Measurements from ENCODE around the gene AP3B1. TPM values are rescaled to one million over a fixed set of nuclear protein-coding genes. Genes with fewer than 3 reads are reported as not detected.

The AP3B1 gene
- total RNA-seq: 10 to 100 TPM; 31.2 to 42.1 (median 36.2) TPM

- H3K36me3 ChIP-seq: no peaks in the 10 kb centered on the region
- H3K9me3 ChIP-seq: no peaks in the 10 kb centered on the region
- intact Hi-C loops (cut with DNase I): loop anchor here (1.0 kb wide), 1 partner anchor 66 kb away; the partner anchor contains the start of gene SCAMP1
- H3K27ac ChIP-seq (replicated peaks in 1 of 4): peak within 1 kb of the TSS; percentile 86 to 92 (median 90)
- no peaks in the 10 kb centered on the region for H3K27me3 ChIP-seq
- H3K4me1 ChIP-seq: peaks cover 16 to 41% (median 31%) of the 10 kb centered on the region in 4 donors
- peak; percentile 99 for DNase-seq (ENCODE audit: extremely low spot score)
- under 1% methylated on average over 33 of the region's 53 CpGs for WGBS
- H3K4me3 ChIP-seq: peak within 1 kb of the TSS; percentile 79 to 95 (median 90)
- TF ChIP-seq POLR2A (IDR thresholded peaks at IDR 0.05; ENCODE audit: low read depth): peak; percentile 86
- TF ChIP-seq EP300 (IDR thresholded peaks at IDR 0.05): no peak
- TF ChIP-seq POLR2AphosphoS5 (IDR thresholded peaks at IDR 0.05): peak; percentile 97 to 98
Measured at GRCh38 chr5:78294248-78295034, at the start of gene AP3B1. AP3B1 (minus strand) TSS chr5:78294698; CDS start chr5:78294579, 119 bp downstream.

GRCh38 chr5:78341440-78341839, 46.9 kb upstream of the AP3B1 start:
- Histone ChIP-seq H3K9me3 (peaks cover 0 to 13% (median 10%) of the 10 kb centered on the region in 4 donors), H3K36me3 (no peaks in the 10 kb centered on the region), H3K4me1 (peaks cover 0 to 7% (median 4%) of the 10 kb centered on the region in 4 donors), H3K27me3 (no peaks in the 10 kb centered on the region), H3K27ac (replicated peaks in 1 of 4) (no peak overlapping the region), H3K4me3 (no peak overlapping the region)
- WGBS: 73% methylated on average over 3 of the region's 3 CpGs
- intact Hi-C loops (cut with DNase I): no loop called here
- TF ChIP-seq POLR2A (IDR thresholded peaks at IDR 0.05; ENCODE audit: low read depth) (no peak), POLR2AphosphoS5 (IDR thresholded peaks at IDR 0.05) (no peak), EP300 (IDR thresholded peaks at IDR 0.05) (no peak)
- TF ChIP-seq, protein P1, sequence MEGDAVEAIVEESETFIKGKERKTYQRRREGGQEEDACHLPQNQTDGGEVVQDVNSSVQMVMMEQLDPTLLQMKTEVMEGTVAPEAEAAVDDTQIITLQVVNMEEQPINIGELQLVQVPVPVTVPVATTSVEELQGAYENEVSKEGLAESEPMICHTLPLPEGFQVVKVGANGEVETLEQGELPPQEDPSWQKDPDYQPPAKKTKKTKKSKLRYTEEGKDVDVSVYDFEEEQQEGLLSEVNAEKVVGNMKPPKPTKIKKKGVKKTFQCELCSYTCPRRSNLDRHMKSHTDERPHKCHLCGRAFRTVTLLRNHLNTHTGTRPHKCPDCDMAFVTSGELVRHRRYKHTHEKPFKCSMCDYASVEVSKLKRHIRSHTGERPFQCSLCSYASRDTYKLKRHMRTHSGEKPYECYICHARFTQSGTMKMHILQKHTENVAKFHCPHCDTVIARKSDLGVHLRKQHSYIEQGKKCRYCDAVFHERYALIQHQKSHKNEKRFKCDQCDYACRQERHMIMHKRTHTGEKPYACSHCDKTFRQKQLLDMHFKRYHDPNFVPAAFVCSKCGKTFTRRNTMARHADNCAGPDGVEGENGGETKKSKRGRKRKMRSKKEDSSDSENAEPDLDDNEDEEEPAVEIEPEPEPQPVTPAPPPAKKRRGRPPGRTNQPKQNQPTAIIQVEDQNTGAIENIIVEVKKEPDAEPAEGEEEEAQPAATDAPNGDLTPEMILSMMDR (IDR thresholded peaks at IDR 0.05): no peak
- DNase-seq (ENCODE audit: extremely low spot score): no peak

DNA sequence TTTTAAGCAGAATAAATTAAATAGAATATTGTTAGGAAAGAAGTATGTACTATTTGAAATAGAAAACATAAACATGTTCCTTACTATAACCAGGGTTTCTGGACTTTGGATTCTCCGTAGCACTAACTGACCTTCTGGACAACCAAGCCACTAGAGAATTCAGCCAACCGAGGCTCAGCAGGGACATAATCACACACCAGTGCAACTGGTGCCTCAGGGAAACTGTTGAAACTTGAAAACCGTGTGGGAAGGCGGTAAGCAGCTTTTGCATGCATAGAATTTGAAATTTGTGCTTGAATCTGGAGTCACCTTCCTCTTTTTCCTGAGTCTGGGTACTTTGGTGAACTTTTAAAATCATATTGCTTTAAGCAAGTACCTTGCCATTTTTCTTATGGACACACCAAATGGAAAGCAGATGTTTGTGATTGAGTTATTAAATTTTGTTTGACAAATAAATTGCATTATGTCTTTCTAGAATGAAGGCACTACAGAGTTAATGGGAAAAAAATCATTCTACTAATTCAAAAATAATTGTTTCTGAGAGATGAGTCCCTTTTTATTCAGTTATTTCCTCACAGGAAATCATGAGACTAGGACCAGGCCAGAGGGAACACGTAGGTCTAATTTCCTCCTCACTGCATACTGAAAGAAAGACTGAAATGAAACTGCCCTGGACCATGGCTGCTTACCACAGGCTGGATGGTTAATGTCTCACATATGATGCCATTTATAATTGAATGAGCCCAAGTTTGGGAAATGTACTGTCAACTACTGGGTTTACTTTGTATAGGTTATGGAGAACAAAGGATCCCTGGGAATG, 45.3 kb upstream of the AP3B1 start:
- no peak for DNase-seq (ENCODE audit: extremely low spot score)
- intact Hi-C loops (cut with DNase I): no loop called here
- 83% methylated on average over 5 of the region's 5 CpGs for WGBS
- H3K27ac ChIP-seq (replicated peaks in 1 of 4): no peak overlapping the region
- H3K36me3 ChIP-seq: no peaks in the 10 kb centered on the region
- H3K27me3 ChIP-seq: no peaks in the 10 kb centered on the region
- H3K9me3 ChIP-seq: peaks cover 0 to 13% (median 10%) of the 10 kb centered on the region in 4 donors
- no peak for TF ChIP-seq POLR2A (IDR thresholded peaks at IDR 0.05; ENCODE audit: low read depth)
- no peak for TF ChIP-seq POLR2AphosphoS5 (IDR thresholded peaks at IDR 0.05)
- no peak for TF ChIP-seq EP300 (IDR thresholded peaks at IDR 0.05)
- TF ChIP-seq, protein P1 (IDR thresholded peaks at IDR 0.05): no peak
- H3K4me1 ChIP-seq: no peaks in the 10 kb centered on the region
- H3K4me3 ChIP-seq: no peak overlapping the region

DNA sequence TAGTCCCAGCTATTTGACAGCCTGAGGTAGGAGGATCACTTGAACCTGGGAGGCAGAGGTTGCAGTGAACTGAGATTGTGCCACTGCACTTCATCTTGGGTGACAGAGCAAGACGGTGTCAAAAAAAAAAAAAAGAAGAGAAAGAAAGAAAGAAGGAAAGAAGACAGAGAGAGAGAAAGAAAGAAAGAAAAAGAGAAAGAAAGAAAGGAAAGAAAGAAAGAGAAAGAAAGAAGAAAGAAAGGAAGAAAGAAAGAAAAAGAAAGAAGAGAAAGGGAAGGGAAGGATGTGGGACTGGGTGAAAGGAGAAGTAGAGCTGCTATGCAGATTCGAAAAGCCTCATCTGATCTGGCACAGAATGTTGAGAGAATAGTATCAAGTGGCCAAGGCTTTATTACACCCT, 42.2 kb upstream of the AP3B1 start:
- WGBS: 92% methylated on average over 2 of the region's 2 CpGs
- Histone ChIP-seq H3K4me3 (no peak overlapping the region), H3K36me3 (no peaks in the 10 kb centered on the region), H3K9me3 (peaks cover 0 to 13% (median 10%) of the 10 kb centered on the region in 4 donors), H3K4me1 (no peaks in the 10 kb centered on the region), H3K27ac (replicated peaks in 1 of 4) (no peak overlapping the region), H3K27me3 (no peaks in the 10 kb centered on the region)
- TF ChIP-seq, protein P1 (IDR thresholded peaks at IDR 0.05): no peak
- TF ChIP-seq POLR2AphosphoS5 (IDR thresholded peaks at IDR 0.05) (no peak), EP300 (IDR thresholded peaks at IDR 0.05) (no peak), POLR2A (IDR thresholded peaks at IDR 0.05; ENCODE audit: low read depth) (no peak)
- DNase-seq (ENCODE audit: extremely low spot score): no peak
- intact Hi-C loops (cut with DNase I): no loop called here

DNA sequence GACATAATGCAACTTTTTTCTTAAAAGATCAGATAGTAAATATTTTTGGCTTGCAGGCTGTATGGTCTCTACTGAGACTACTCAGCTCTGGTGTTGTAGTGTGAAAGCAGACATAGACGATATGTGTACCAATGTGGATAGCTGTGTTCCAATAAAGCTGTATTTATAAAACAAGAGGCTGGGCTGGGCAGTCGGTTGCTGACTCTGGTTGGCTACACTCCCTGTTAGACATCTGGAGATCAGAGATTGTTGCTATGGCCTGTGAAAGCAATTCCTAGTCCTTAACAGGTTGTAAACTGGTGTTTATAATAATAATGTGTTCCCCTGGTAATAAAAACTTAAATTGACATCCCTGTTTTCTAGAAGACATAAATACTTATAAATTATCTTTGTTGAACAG, 41.5 kb upstream of the AP3B1 start:
- no peak overlapping the region for H3K4me3 ChIP-seq
- peaks cover 0 to 13% (median 10%) of the 10 kb centered on the region in 4 donors for H3K9me3 ChIP-seq
- intact Hi-C loops (cut with DNase I): no loop called here
- no peak overlapping the region for H3K27ac ChIP-seq (replicated peaks in 1 of 4)
- no peaks in the 10 kb centered on the region for H3K4me1 ChIP-seq
- no peak for DNase-seq (ENCODE audit: extremely low spot score)
- WGBS: 70% methylated on average over 2 of the region's 2 CpGs
- H3K27me3 ChIP-seq: no peaks in the 10 kb centered on the region
- H3K36me3 ChIP-seq: no peaks in the 10 kb centered on the region
- TF ChIP-seq, protein P1 (IDR thresholded peaks at IDR 0.05): no peak
- TF ChIP-seq POLR2AphosphoS5 (IDR thresholded peaks at IDR 0.05) (no peak), EP300 (IDR thresholded peaks at IDR 0.05) (no peak), POLR2A (IDR thresholded peaks at IDR 0.05; ENCODE audit: low read depth) (no peak)
